Measurements from ENCODE around the gene OR52B4.
"Not testable (repeated sequence)": the region's sequence is repeated elsewhere in the genome, so short reads cannot be mapped to it uniquely, and the experiment has no call there.

Gene OR52B4

GRCh38 chr11:4368286-4368685, at the start of gene OR52B4:
Gene OR52B4 (minus strand): TSS chr11:4368386. CDS start chr11:4368295, 91 bp downstream.
- H3K4me3 ChIP-seq (ENCODE audit: low read depth, low read length) = no peak within 1 kb of the TSS

GRCh38 chr11:4416816-4417215, 48.6 kb upstream of the OR52B4 start:
- H3K4me3 ChIP-seq (ENCODE audit: low read depth, low read length) = no peak overlapping the region

More at GRCh38 chr11:4368286-4368685, at the start of gene OR52B4:
- no peak for TF ChIP-seq CTCF (IDR thresholded peaks at IDR 0.05; ENCODE audit: low read depth, low read length)

GRCh38 chr11:4416306-4416705, 48.1 kb upstream of the OR52B4 start:
- no peak for TF ChIP-seq CTCF (IDR thresholded peaks at IDR 0.05; ENCODE audit: low read depth, low read length)

More at GRCh38 chr11:4416816-4417215, 48.6 kb upstream of the OR52B4 start:
- TF ChIP-seq CTCF (IDR thresholded peaks at IDR 0.05; ENCODE audit: low read depth, low read length) = no peak

GRCh38 chr11:4406206-4406605, 38.0 kb upstream of the OR52B4 start:
- not testable (repeated sequence) for H3K4me3 ChIP-seq (ENCODE audit: low read depth, low read length)

More at GRCh38 chr11:4416306-4416705, 48.1 kb upstream of the OR52B4 start:
- H3K4me3 ChIP-seq (ENCODE audit: low read depth, low read length) = no peak overlapping the region

GRCh38 chr11:4393858-4394223, 25.7 kb upstream of the OR52B4 start:
- no peak for TF ChIP-seq CTCF (IDR thresholded peaks at IDR 0.05; ENCODE audit: low read depth, low read length)
- peak overlapping the region; percentile 84 for H3K4me3 ChIP-seq (ENCODE audit: low read depth, low read length)

GRCh38 chr11:4393209-4393857, 25.1 kb upstream of the OR52B4 start, which contains the start of gene TRIM21:
Gene TRIM21 (minus strand): TSS chr11:4393702. CDS start chr11:4390409, 3,293 bp downstream.
- TF ChIP-seq CTCF (IDR thresholded peaks at IDR 0.05; ENCODE audit: low read depth, low read length) = no peak
- peak within 1 kb of the TSS; percentile 84 for H3K4me3 ChIP-seq (ENCODE audit: low read depth, low read length)

- TF ChIP-seq CTCF (IDR thresholded peaks at IDR 0.05; ENCODE audit: low read depth, low read length) = no peak
- no peak overlapping the region for H3K4me3 ChIP-seq (ENCODE audit: low read depth, low read length)
Observed at GRCh38 chr11:4388221-4388620, 20.0 kb upstream of the OR52B4 start.

All from WI38 (cell line).